ENCODE data around the gene ZDHHC16.
A peak's percentile ranks its signal among the peaks of the same experiment; 100 is the strongest.

Gene ZDHHC16

DNA sequence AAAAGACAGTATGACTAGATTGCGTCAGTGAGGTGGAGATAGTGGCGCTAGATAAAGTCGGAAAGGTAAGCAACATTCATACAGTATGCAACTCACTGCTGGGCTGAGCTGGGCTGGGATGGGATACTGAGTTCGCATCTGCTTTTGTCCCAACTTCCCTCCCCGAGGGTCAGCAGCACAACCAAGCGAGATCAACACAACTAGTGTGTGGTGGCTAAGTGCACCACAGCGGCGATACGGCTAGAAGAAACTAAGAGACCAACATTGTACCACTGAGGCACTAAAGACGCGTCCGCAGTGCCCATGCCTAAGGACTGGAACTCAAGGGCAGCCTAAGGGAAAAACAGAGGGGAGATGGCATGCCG, 636 bp upstream of the ZDHHC16 start:
- in situ Hi-C loops (cut with HindIII; ENCODE audit: low pct_ligation_motif_present, low sequenced_read_pairs): no loop called here
- DNase-seq: no peak
- Histone ChIP-seq H3K27ac (no peak overlapping the region), H3K27me3 (replicated peaks) (no peaks in the 10 kb centered on the region), H3K36me3 (replicated peaks) (peaks cover 15% of the 10 kb centered on the region), H3K4me3 (ENCODE audit: low read depth, low read length) (peak overlapping the region; percentile 98)
- TF ChIP-seq, protein P1, sequence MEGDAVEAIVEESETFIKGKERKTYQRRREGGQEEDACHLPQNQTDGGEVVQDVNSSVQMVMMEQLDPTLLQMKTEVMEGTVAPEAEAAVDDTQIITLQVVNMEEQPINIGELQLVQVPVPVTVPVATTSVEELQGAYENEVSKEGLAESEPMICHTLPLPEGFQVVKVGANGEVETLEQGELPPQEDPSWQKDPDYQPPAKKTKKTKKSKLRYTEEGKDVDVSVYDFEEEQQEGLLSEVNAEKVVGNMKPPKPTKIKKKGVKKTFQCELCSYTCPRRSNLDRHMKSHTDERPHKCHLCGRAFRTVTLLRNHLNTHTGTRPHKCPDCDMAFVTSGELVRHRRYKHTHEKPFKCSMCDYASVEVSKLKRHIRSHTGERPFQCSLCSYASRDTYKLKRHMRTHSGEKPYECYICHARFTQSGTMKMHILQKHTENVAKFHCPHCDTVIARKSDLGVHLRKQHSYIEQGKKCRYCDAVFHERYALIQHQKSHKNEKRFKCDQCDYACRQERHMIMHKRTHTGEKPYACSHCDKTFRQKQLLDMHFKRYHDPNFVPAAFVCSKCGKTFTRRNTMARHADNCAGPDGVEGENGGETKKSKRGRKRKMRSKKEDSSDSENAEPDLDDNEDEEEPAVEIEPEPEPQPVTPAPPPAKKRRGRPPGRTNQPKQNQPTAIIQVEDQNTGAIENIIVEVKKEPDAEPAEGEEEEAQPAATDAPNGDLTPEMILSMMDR (IDR thresholded peaks at IDR 0.05; ENCODE audit: low read depth, low read length, missing control alignments): no peak

DNA sequence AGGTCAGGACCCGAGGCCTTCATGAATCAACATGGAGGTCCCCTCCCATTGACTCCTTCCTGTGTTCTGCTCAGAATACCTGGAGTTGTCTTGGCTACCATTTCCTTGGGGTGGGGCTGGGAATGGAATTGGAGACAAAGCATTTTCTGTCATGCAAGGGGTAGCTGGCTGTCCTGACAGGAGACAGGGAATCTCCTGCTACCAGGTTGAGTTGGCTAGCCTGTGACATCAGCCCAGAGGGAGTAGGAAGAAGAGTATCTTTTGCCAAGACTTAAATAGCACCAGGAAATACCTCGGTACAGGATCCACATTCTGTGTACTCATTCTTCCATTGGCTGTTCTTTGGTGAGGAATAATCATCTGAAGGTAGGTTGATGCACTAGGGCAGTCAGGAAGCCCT, 4.9 kb downstream of the ZDHHC16 start:
- TF ChIP-seq, protein P1 (IDR thresholded peaks at IDR 0.05; ENCODE audit: low read depth, low read length, missing control alignments): no peak
- no peak overlapping the region for H3K27ac ChIP-seq
- no peak overlapping the region for H3K4me3 ChIP-seq (ENCODE audit: low read depth, low read length)
- in situ Hi-C loops (cut with HindIII; ENCODE audit: low pct_ligation_motif_present, low sequenced_read_pairs): no loop called here
- DNase-seq: no peak
- peaks cover 35% of the 10 kb centered on the region for H3K36me3 ChIP-seq (replicated peaks)
- H3K27me3 ChIP-seq (replicated peaks): no peaks in the 10 kb centered on the region

DNA sequence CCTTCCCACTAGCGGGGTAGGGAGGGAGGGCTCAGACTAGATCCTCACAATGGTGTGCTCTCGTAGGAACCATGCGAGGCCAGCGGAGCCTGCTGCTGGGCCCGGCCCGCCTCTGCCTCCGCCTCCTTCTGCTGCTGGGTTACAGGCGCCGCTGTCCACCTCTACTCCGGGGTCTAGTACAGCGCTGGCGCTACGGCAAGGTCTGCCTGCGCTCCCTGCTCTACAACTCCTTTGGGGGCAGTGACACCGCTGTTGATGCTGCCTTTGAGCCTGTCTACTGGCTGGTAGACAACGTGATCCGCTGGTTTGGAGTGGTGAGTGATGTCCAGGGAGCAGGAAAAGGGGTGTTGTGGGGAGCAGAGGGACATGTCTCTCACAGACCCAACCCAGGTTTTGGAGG, 5.6 kb downstream of the ZDHHC16 start:
- H3K4me3 ChIP-seq (ENCODE audit: low read depth, low read length): no peak overlapping the region
- in situ Hi-C loops (cut with HindIII; ENCODE audit: low pct_ligation_motif_present, low sequenced_read_pairs): no loop called here
- TF ChIP-seq, protein P1 (IDR thresholded peaks at IDR 0.05; ENCODE audit: low read depth, low read length, missing control alignments): no peak
- no peak for DNase-seq
- no peaks in the 10 kb centered on the region for H3K27me3 ChIP-seq (replicated peaks)
- H3K27ac ChIP-seq: no peak overlapping the region
- H3K36me3 ChIP-seq (replicated peaks): peaks cover 41% of the 10 kb centered on the region

DNA sequence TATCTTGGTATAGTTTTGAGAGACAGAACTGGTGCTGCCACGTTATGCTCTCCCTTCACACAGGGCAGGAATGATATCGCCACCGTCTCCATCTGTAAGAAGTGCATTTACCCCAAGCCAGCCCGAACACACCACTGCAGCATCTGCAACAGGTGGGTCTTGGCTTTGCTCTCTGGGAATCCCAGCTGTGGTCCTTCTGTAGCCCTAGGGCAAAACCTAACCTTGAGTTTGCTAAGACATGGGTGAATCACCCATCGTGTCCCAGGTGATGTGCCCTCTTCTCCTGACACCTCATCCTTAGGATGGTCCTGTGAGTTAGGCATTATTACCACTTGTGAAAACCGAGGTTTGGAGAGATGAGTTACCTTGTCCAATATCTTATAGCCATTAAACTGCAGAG, 6.4 kb downstream of the ZDHHC16 start:
- Histone ChIP-seq H3K4me3 (ENCODE audit: low read depth, low read length) (no peak overlapping the region), H3K27me3 (replicated peaks) (no peaks in the 10 kb centered on the region), H3K36me3 (replicated peaks) (peaks cover 47% of the 10 kb centered on the region), H3K27ac (no peak overlapping the region)
- no peak for DNase-seq
- in situ Hi-C loops (cut with HindIII; ENCODE audit: low pct_ligation_motif_present, low sequenced_read_pairs): no loop called here
- TF ChIP-seq, protein P1 (IDR thresholded peaks at IDR 0.05; ENCODE audit: low read depth, low read length, missing control alignments): no peak

DNA sequence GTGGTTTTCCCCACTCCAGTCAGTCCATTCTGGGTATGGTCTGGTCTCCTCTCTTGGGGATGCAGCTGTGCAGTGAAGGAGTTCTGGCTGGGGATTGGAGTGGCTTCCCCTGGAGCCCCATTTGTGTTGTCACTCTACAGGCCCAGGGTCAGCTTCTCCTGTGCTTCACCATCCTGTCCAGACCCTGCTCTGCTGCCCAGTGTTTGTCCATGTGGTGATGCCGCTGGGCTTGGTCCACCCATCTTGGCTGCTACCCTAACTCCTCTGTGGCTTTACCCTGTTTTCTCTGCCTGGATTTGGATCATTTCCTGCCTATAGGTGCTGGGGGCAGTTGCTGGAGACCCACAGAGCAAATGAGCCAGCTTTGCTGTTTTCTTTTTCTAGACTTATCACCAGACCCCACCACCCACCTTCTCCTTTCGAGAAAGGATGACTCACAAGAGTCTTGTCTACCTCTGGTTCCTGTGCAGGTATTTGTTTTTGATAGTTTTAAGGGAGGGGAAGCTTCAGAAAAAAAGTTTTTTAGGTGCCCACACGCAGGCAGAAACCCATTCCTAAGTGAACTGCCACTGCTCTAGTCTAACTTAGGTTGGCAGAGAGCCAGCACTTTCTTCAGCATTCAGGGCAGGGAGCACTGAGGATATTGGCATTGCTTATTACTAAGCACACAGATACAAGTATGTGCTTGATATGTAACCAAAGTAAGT, 8.5 kb downstream of the ZDHHC16 start:
- Histone ChIP-seq H3K27me3 (replicated peaks) (no peaks in the 10 kb centered on the region), H3K27ac (no peak overlapping the region), H3K4me3 (ENCODE audit: low read depth, low read length) (no peak overlapping the region), H3K36me3 (replicated peaks) (peaks cover 67% of the 10 kb centered on the region)
- DNase-seq: no peak
- in situ Hi-C loops (cut with HindIII; ENCODE audit: low pct_ligation_motif_present, low sequenced_read_pairs): no loop called here
- TF ChIP-seq, protein P1 (IDR thresholded peaks at IDR 0.05; ENCODE audit: low read depth, low read length, missing control alignments): no peak
